K562 (cell line): ENCODE data around the gene ZNF513. TPM values are rescaled to one million over a fixed set of nuclear protein-coding genes. Genes with fewer than 3 reads are reported as not detected.

ENCODE experiments used
- EGR1 ChIP-seq: fragments of 450-650 bp; conservative IDR thresholded peaks from 2 replicates; pipeline ENCODE4 v1.6.1; 2017; ENCODE audit warnings: mild to moderate bottlenecking
- IFI16 ChIP-seq: fragments of 250-450 bp; sonication (Bioruptor Pico); IDR thresholded peaks from 2 replicates; pipeline ENCODE4 v2.1.2; 2022; ENCODE audit warnings: mild to moderate bottlenecking, inconsistent platforms
- MAFK ChIP-seq: IDR thresholded peaks from 2 replicates; pipeline ENCODE4 v1.6.1; 2011; ENCODE audit warnings: low read length, improper control_type of control experiment
- MGA ChIP-seq: fragments of 450-650 bp; IDR thresholded peaks from 2 replicates; pipeline ENCODE4 v1.6.1; 2016; ENCODE audit warnings: mild to moderate bottlenecking, moderate library complexity
- PHF21A ChIP-seq: fragments of 450-650 bp; IDR thresholded peaks from 2 replicates; pipeline ENCODE4 v1.6.1; 2017; ENCODE audit warnings: low read depth, borderline replicate concordance
- PTTG1 ChIP-seq: fragments of 450-650 bp; IDR thresholded peaks from 2 replicates; pipeline ENCODE4 v1.6.1; 2016; ENCODE audit warnings: low read depth, mild to moderate bottlenecking, missing genetic modification characterization, missing compliant biosample characterization
- RNF2 ChIP-seq: sonication (generic); IDR thresholded peaks from 2 replicates; pipeline ENCODE4 v1.6.1; 2016
- RNF219 ChIP-seq: fragments of 250-450 bp; sonication (Bioruptor Pico); IDR thresholded peaks from 2 replicates; pipeline ENCODE4 v1.5.0; 2022; ENCODE audit warnings: mild to moderate bottlenecking
- SIX5 ChIP-seq, 2 experiments: IDR thresholded peaks; 2 replicates each; pipeline ENCODE4 v1.6.1; 2011; ENCODE audit warnings: low read length in 2 of 2, borderline replicate concordance in 1 of 2, low read depth in 1 of 2, mild to moderate bottlenecking in 1 of 2, moderate library complexity in 1 of 2; ENCODE audit not compliant: insufficient read depth in 1 of 2
- SMARCA5 ChIP-seq: fragments of 450-650 bp; IDR thresholded peaks from 2 replicates; pipeline ENCODE4 v1.6.1; 2016
- ZBED1 ChIP-seq: IDR thresholded peaks from 2 replicates; pipeline ENCODE4 v1.6.1; 2014
- ZNF232 ChIP-seq: sonication (generic); formaldehyde crosslinking; IDR thresholded peaks from 2 replicates; pipeline ENCODE4 v1.8.0; 2022; ENCODE audit warnings: mild to moderate bottlenecking, missing genetic modification reagents
- ZNF384 ChIP-seq: IDR thresholded peaks from 2 replicates; pipeline ENCODE4 v1.6.1; 2012; ENCODE audit warnings: low read depth, low read length, improper control_type of control experiment
- polyA plus RNA-seq, 8 experiments: library from polyadenylated mRNA; depleted of rRNA in 4 of 8; stranded (reverse) in 5 of 8; unstranded in 3 of 8; fragments of >200 nt; fragmentation: Nextera tagmentation in 2 of 8; fragmentation: Illumina TruSeq in 1 of 8; extraction: Ambion mirVana in 2 of 8; extraction: Trizol in 1 of 8; gene quantifications; 2 replicates each; pipeline versions ENCODE4 v1.2.1 to v1.2.3, GENCODE V29; 2011 to 2014; ENCODE audit warnings: inconsistent platforms in 1 of 8, missing spikeins in 1 of 8
- total RNA-seq, 7 experiments: library from RNA; depleted of rRNA in 6 of 7; stranded (reverse); fragments of >200 nt in 6 of 7; fragmentation: Illumina TruSeq in 2 of 7; extraction: Trizol in 2 of 7; gene quantifications; 2 replicates each; pipeline versions ENCODE4 v1.2.1 to v1.2.3, GENCODE V29; 2011 to 2021; ENCODE audit warnings: low replicate concordance in 1 of 7
- TF ChIP-seq, protein P1 (sequence below): fragments of 250-450 bp; sonication (Bioruptor Pico); IDR thresholded peaks from 2 replicates; pipeline ENCODE4 v1.8.0; 2022; ENCODE audit warnings: moderate library complexity, mild to moderate bottlenecking, inconsistent platforms

ZNF513 gene
- total and polyA plus RNA-seq, 9 of the 15 experiments (the other 6 are each of a cell fraction or from before 2014, with no cell fraction given): 0.04 to 13.6 (median 4.4) TPM

DNA sequence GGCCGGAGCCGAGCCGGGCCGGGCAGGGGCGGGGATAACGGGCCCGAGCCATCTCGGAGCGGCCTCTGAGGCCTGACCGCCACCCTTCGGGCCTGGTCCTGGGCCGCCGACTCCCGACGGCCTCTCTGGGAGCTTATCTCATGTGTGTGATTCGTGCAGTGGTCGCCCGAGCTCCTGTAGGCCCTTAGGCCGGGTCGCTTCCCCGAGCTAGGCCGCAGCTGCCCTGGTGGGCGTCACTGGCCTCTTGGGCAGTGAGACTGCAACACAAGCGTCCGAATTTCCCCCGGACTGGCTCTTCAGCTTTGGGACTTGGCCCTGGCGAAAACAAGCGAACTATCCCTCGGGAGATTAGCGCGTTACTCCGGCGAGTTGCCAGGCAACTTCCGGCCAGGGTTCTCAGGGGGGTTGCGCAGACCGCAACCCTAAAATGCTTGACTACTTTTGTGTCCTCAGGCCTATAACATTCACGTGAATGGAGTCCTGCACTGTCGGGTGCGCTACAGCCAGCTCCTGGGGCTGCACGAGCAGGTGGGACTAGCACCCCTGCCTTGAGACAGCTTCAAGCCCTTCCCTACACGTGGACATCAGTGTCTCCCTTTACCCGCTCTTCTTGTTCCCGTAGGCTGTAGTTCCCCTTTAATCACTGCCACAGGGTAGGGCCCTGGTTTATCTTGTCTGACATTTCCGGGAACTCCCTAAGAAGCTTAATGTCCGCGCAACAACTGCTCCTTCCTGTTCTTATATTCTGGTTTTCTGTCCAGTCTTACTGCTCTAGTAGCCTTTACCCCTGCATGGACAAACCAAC is 9.5 kb downstream of the ZNF513 start (continued):
- TF ChIP-seq, protein P1, sequence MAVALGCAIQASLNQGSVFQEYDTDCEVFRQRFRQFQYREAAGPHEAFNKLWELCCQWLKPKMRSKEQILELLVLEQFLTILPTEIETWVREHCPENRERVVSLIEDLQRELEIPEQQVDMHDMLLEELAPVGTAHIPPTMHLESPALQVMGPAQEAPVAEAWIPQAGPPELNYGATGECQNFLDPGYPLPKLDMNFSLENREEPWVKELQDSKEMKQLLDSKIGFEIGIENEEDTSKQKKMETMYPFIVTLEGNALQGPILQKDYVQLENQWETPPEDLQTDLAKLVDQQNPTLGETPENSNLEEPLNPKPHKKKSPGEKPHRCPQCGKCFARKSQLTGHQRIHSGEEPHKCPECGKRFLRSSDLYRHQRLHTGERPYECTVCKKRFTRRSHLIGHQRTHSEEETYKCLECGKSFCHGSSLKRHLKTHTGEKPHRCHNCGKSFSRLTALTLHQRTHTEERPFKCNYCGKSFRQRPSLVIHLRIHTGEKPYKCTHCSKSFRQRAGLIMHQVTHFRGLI (CRISPR knock-in tag): no peak
- TF ChIP-seq PHF21A (no peak), SMARCA5 (no peak), RNF219 (CRISPR knock-in tag) (no peak), EGR1 (no peak; the same call in 1 of the 2 replicates), SIX5 (IDR thresholded peaks at IDR 0.05; ENCODE audit: borderline replicate concordance in 1 of 2, insufficient read depth in 1 of 2, low read depth in 1 of 2, low read length in 2 of 2) (no peak), MGA (peak; percentile 94), ZNF384 (no peak), PTTG1 (no peak), MAFK (no peak), RNF2 (peak; percentile 91), IFI16 (CRISPR knock-in tag) (no peak), ZBED1 (no peak), ZNF232 (CRISPR knock-in tag) (peak; percentile 70; the same call in 1 of the 2 replicates)
